NT2/D1 (cell line): ENCODE data around the gene ELMO3.

Experiments
- SUZ12 ChIP-seq: IDR thresholded peaks from 2 replicates; pipeline ENCODE4 v1.6.1; 2011; ENCODE audit not compliant: insufficient read length, insufficient read depth; ENCODE audit errors: extremely low read depth
- YY1 ChIP-seq: IDR thresholded peaks from 2 replicates; pipeline ENCODE4 v1.6.1; 2011; ENCODE audit not compliant: insufficient read length, insufficient read depth
- ZNF274 ChIP-seq: IDR thresholded peaks from 2 replicates; pipeline ENCODE4 v1.6.1; 2011; ENCODE audit warnings: mild to moderate bottlenecking, low read depth, low read length

DNA sequence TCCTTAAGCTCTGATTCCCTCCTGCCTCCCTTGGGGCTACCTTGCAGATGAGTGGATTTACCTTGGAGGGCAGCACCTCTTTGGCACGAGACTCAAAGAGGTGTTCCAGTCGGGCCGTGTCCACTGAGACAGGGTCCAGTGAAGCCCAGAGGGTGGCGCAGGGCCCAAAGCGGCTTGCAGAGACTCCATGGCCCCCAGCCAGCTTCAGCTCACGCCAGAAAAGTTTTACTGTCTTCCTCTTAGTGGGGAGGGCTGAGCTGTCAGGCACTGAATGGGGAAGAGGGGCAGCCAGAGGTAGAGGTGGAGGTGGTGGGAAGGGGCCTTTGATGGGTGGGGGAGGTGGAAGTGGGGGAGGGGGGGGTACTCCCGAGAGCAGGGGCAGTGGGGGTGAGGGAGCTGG, 34.7 kb downstream of the ELMO3 start:
- TF ChIP-seq ZNF274 = no peak
- no peak for TF ChIP-seq YY1
- TF ChIP-seq SUZ12 = no peak
